NCI-H2227 treated with DMSO at 0.1 percent for 48 hours (cell line): ENCODE results near the gene MTCL1.

Source experiments
- DNase-seq: peaks from one replicate; lab custom pipeline; 2025; lab: John Stamatoyannopoulos, UW

Gene MTCL1

GRCh38 chr18:8793445-8794155, 88.2 kb downstream of the MTCL1 start:
- DNase-seq, result no peak

- no peak for DNase-seq
These were observed 89.0 kb downstream of the MTCL1 start for GRCh38 chr18:8794156-8794933.

GRCh38 chr18:8794934-8795280, 89.6 kb downstream of the MTCL1 start:
- no peak for DNase-seq

- DNase-seq, result no peak
These were observed 90.4 kb downstream of the MTCL1 start for GRCh38 chr18:8795586-8796325.

GRCh38 chr18:8797206-8797605, 91.8 kb downstream of the MTCL1 start:
- DNase-seq, result no peak

GRCh38 chr18:8799001-8799400, 93.6 kb downstream of the MTCL1 start:
- no peak for DNase-seq

GRCh38 chr18:8799596-8800441, 94.5 kb downstream of the MTCL1 start:
- DNase-seq, result no peak

GRCh38 chr18:8800445-8800844, 95.1 kb downstream of the MTCL1 start:
- no peak for DNase-seq

- DNase-seq, result no peak
These were observed 95.5 kb downstream of the MTCL1 start for GRCh38 chr18:8800876-8801262.

- no peak for DNase-seq
These were observed 96.0 kb downstream of the MTCL1 start for GRCh38 chr18:8801263-8801901.

- DNase-seq, result no peak
These were observed 96.8 kb downstream of the MTCL1 start for GRCh38 chr18:8802017-8802672.

- DNase-seq, result no peak
These were observed 97.9 kb downstream of the MTCL1 start for GRCh38 chr18:8803063-8803795.

GRCh38 chr18:8803957-8804356, 98.6 kb downstream of the MTCL1 start:
- DNase-seq, result no peak

- DNase-seq, result no peak
These were observed 100.2 kb downstream of the MTCL1 start for GRCh38 chr18:8805552-8805951.

GRCh38 chr18:8806100-8806797, 100.9 kb downstream of the MTCL1 start:
- no peak for DNase-seq

GRCh38 chr18:8806798-8807487, 101.6 kb downstream of the MTCL1 start:
- DNase-seq, result no peak

GRCh38 chr18:8807488-8807805, 102.1 kb downstream of the MTCL1 start:
- DNase-seq, result no peak

GRCh38 chr18:8808001-8808400, 102.6 kb downstream of the MTCL1 start:
- DNase-seq, result peak; percentile 11

- no peak for DNase-seq
These were observed 104.2 kb downstream of the MTCL1 start for GRCh38 chr18:8809514-8809913.
